H1 (cell line): Measurements from ENCODE around the gene TSPAN9. TPM values are rescaled to one million over a fixed set of nuclear protein-coding genes. Genes with fewer than 3 reads are reported as not detected.

Experiments used
- CTCF ChIA-PET: fragments of 300-600 bp; sonication (Branson Sonifier 250); formaldehyde crosslinking; loops from one replicate; lab custom pipeline; 2021; ENCODE audit not compliant: partially characterized antibody; lab: Charles Lee
- POLR2A ChIA-PET: fragments of 300-600 bp; sonication (Branson Sonifier 250); formaldehyde crosslinking; loops from one replicate; lab custom pipeline; 2021; ENCODE audit warnings: inconsistent platforms; ENCODE audit not compliant: partially characterized antibody; lab: Charles Lee
- DNase-seq, 2 experiments: peaks; one replicate each; pipeline versions ENCODE4 v3.0.0 to v3.0.0-alpha.2; 2010 to 2022; ENCODE audit warnings: low spot score in 2 of 2, low read depth in 1 of 2, mixed read lengths in 1 of 2
- FAIRE-seq: peaks from 2 replicates; lab custom pipeline; 2011; peaks lifted over from hg19 to GRCh38; lab: Jason Lieb, UNC
- H2AFZ ChIP-seq: 2 replicates; pipeline ENCODE4 v1.8.1; 2012; ENCODE audit warnings: low read length, inconsistent platforms
- H2AK5ac ChIP-seq: 2 replicates; pipeline ENCODE4 v1.6.1; 2013; ENCODE audit warnings: low read depth, low read length
- H2BK120ac ChIP-seq: replicated peaks from 2 replicates; pipeline ENCODE3; 2013; ENCODE audit warnings: low read depth, low read length, inconsistent platforms
- H2BK12ac ChIP-seq: 2 replicates; pipeline ENCODE4 v1.6.1; 2013; ENCODE audit warnings: low read depth, low read length
- H2BK15ac ChIP-seq: 2 replicates; pipeline ENCODE4 v1.6.1; 2013; ENCODE audit warnings: low read length
- H2BK20ac ChIP-seq: 2 replicates; pipeline ENCODE4 v1.6.1; 2013; ENCODE audit warnings: low read length
- H2BK5ac ChIP-seq: 2 replicates; pipeline ENCODE4 v1.6.1; 2013; ENCODE audit warnings: low read depth, low read length
- H3K14ac ChIP-seq: 2 replicates; pipeline ENCODE4 v1.6.1; 2013; ENCODE audit warnings: inconsistent platforms; ENCODE audit not compliant: insufficient read length
- H3K18ac ChIP-seq: 2 replicates; pipeline ENCODE4 v1.6.1; 2013; ENCODE audit warnings: low read length; ENCODE audit errors: extremely low read depth
- H3K23ac ChIP-seq: 2 replicates; pipeline ENCODE4 v1.6.1; 2013; ENCODE audit warnings: inconsistent platforms; ENCODE audit not compliant: insufficient read length
- H3K23me2 ChIP-seq: 2 replicates; pipeline ENCODE4 v1.6.1; 2013; ENCODE audit warnings: low read depth, low read length
- H3K27ac ChIP-seq: 2 replicates; pipeline ENCODE4 v1.6.1; 2011; ENCODE audit warnings: low read depth, low read length, inconsistent platforms
- H3K27me3 ChIP-seq, 4 experiments: replicated peaks in 1 of 4; 1 replicate in 1 of 4; 2 replicates in 3 of 4; pipeline versions ENCODE4 v1.6.1 to v1.8.1; 2011 to 2013; ENCODE audit warnings: low read length in 3 of 4, mild to moderate bottlenecking in 3 of 4, inconsistent platforms in 2 of 4, mixed read lengths in 2 of 4, moderate library complexity in 1 of 4; ENCODE audit not compliant: control insufficient read depth in 3 of 4, insufficient read depth in 3 of 4; ENCODE audit errors: extremely low read depth in 1 of 4
- H3K36me3 ChIP-seq, 4 experiments: 2 replicates each; pipeline versions ENCODE4 v1.6.1 to v1.8.1; 2011 to 2013; ENCODE audit warnings: mild to moderate bottlenecking in 4 of 4, low read length in 3 of 4, moderate library complexity in 2 of 4, control low read depth in 1 of 4, inconsistent platforms in 1 of 4; ENCODE audit not compliant: insufficient read depth in 4 of 4, control insufficient read depth in 2 of 4
- H3K4ac ChIP-seq: replicated peaks from 2 replicates; pipeline ENCODE3; 2013; ENCODE audit warnings: low read length, low read depth, mixed read lengths, inconsistent platforms; ENCODE audit not compliant: insufficient read length
- H3K4me1 ChIP-seq, 4 experiments: replicated peaks in 1 of 4; 1 replicate in 1 of 4; 2 replicates in 3 of 4; pipeline versions ENCODE4 v1.6.1 to v1.8.1; 2011 to 2013; ENCODE audit warnings: low read length in 3 of 4, inconsistent platforms in 2 of 4, mixed read lengths in 1 of 4; ENCODE audit not compliant: insufficient read depth in 4 of 4, control insufficient read depth in 3 of 4
- H3K4me2 ChIP-seq, 2 experiments: 2 replicates each; pipeline versions ENCODE4 v1.6.1 to v1.8.1; 2011 to 2013; ENCODE audit warnings: low read depth in 2 of 2, low read length in 2 of 2, control low read depth in 1 of 2, inconsistent platforms in 1 of 2, mild to moderate bottlenecking in 1 of 2; ENCODE audit not compliant: insufficient read depth in 1 of 2
- H3K4me3 ChIP-seq, 4 experiments: fragments of 200-600, 300-600 bp in 1 of 4; sonication (generic), shearing (Covaris generic), sonication (Bioruptor Twin) in 1 of 4; 2 replicates each; pipeline versions ENCODE4 v1.5.1 to v1.8.1; 2011 to 2016; ENCODE audit warnings: low read length in 4 of 4, low read depth in 3 of 4, control low read depth in 2 of 4, inconsistent platforms in 2 of 4, mild to moderate bottlenecking in 2 of 4, mixed read lengths in 1 of 4, moderate library complexity in 1 of 4; ENCODE audit not compliant: insufficient read depth in 2 of 4; ENCODE audit errors: extremely low read depth in 1 of 4
- H3K56ac ChIP-seq: replicated peaks from 2 replicates; pipeline ENCODE3; 2013; ENCODE audit warnings: low read depth, mild to moderate bottlenecking, mixed read lengths, low read length, inconsistent platforms; ENCODE audit not compliant: insufficient read length
- H3K79me1 ChIP-seq: 2 replicates; pipeline ENCODE4 v1.6.1; 2013; ENCODE audit warnings: low read depth, low read length, control low read depth
- H3K79me2 ChIP-seq, 2 experiments: 2 replicates each; pipeline versions ENCODE4 v1.6.1 to v1.8.1; 2012 to 2013; ENCODE audit warnings: low read length in 2 of 2, mild to moderate bottlenecking in 2 of 2, inconsistent platforms in 1 of 2; ENCODE audit not compliant: insufficient read depth in 2 of 2, control insufficient read depth in 1 of 2
- H3K9ac ChIP-seq, 4 experiments: replicated peaks in 1 of 4; 1 replicate in 1 of 4; 2 replicates in 3 of 4; pipeline versions ENCODE4 v1.6.1 to v1.8.1; 2011 to 2013; ENCODE audit warnings: low read depth in 3 of 4, low read length in 3 of 4, control low read depth in 2 of 4, mild to moderate bottlenecking in 2 of 4, moderate library complexity in 2 of 4, inconsistent platforms in 1 of 4; ENCODE audit errors: extremely low read depth in 1 of 4
- H3K9me3 ChIP-seq, 2 experiments: 2 replicates each; pipeline versions ENCODE4 v1.6.1 to v1.8.1; 2012 to 2013; ENCODE audit warnings: mild to moderate bottlenecking in 2 of 2, moderate library complexity in 2 of 2, control low read depth in 1 of 2, inconsistent platforms in 1 of 2, low read depth in 1 of 2, low read length in 1 of 2, mixed read lengths in 1 of 2; ENCODE audit not compliant: insufficient read depth in 2 of 2
- H4K20me1 ChIP-seq, 2 experiments: replicated peaks in 1 of 2; 2 replicates each; pipeline versions ENCODE3 to v1.8.1; 2011 to 2013; ENCODE audit warnings: inconsistent platforms in 2 of 2, low read length in 2 of 2, mild to moderate bottlenecking in 1 of 2; ENCODE audit not compliant: insufficient read depth in 2 of 2, control insufficient read depth in 1 of 2
- H4K5ac ChIP-seq: 2 replicates; pipeline ENCODE4 v1.6.1; 2013; ENCODE audit warnings: low read length, low read depth, mixed read lengths, inconsistent platforms; ENCODE audit not compliant: insufficient read length
- H4K8ac ChIP-seq: 2 replicates; pipeline ENCODE4 v1.8.0; 2013; ENCODE audit warnings: mild to moderate bottlenecking, moderate library complexity, low read length, inconsistent platforms; ENCODE audit not compliant: insufficient read depth; ENCODE audit errors: extremely low read depth
- H4K91ac ChIP-seq: replicated peaks from 2 replicates; pipeline ENCODE3; 2013; ENCODE audit warnings: low read length, mixed read lengths, inconsistent platforms; ENCODE audit not compliant: insufficient read length
- BACH1 ChIP-seq: IDR thresholded peaks from 2 replicates; pipeline ENCODE4 v1.6.1; 2012; ENCODE audit warnings: low read length, improper control_type of control experiment
- BCL11A ChIP-seq, 2 experiments: IDR thresholded peaks; one replicate each; pipeline ENCODE4 v1.6.1; 2011; ENCODE audit warnings: low read depth in 2 of 2, low read length in 2 of 2, mild to moderate bottlenecking in 2 of 2
- CHD2 ChIP-seq: IDR thresholded peaks from 2 replicates; pipeline ENCODE4 v1.6.1; 2012; ENCODE audit warnings: low read length, improper control_type of control experiment
- CREB1 ChIP-seq: IDR thresholded peaks from 2 replicates; pipeline ENCODE4 v1.6.1; 2012; ENCODE audit warnings: inconsistent platforms
- CTCF ChIP-seq, 3 experiments: IDR thresholded peaks; 1 replicate in 2 of 3; 2 replicates in 1 of 3; pipeline versions ENCODE4 v1.5.1 to v1.6.1; 2011; ENCODE audit warnings: low read length in 3 of 3, mild to moderate bottlenecking in 3 of 3, inconsistent platforms in 2 of 3, low read depth in 1 of 3, moderate library complexity in 1 of 3; ENCODE audit not compliant: insufficient read depth in 1 of 3; ENCODE audit errors: control extremely low read depth in 1 of 3
- GABPA ChIP-seq: IDR thresholded peaks from 2 replicates; pipeline ENCODE4 v1.6.1; 2011; ENCODE audit warnings: mild to moderate bottlenecking, low read length, moderate library complexity, borderline replicate concordance; ENCODE audit not compliant: insufficient read depth
- JUND ChIP-seq: IDR thresholded peaks from 2 replicates; pipeline ENCODE4 v1.6.1; 2011; ENCODE audit warnings: mild to moderate bottlenecking, improper control_type of control experiment, low read length
- RAD21 ChIP-seq, 2 experiments: IDR thresholded peaks in 1 of 2; conservative IDR thresholded peaks in 1 of 2; 2 replicates each; pipeline ENCODE4 v1.6.1; 2011; ENCODE audit warnings: low read depth in 2 of 2, low read length in 2 of 2, improper control_type of control experiment in 1 of 2, inconsistent platforms in 1 of 2, mild to moderate bottlenecking in 1 of 2, moderate library complexity in 1 of 2
- RBBP5 ChIP-seq: IDR thresholded peaks from 2 replicates; pipeline ENCODE4 v1.7.1; 2012; ENCODE audit warnings: low read depth, mild to moderate bottlenecking, inconsistent platforms, low read length, moderate library complexity, borderline replicate concordance
- TCF12 ChIP-seq: IDR thresholded peaks from 2 replicates; pipeline ENCODE4 v1.6.1; 2011; ENCODE audit warnings: low read depth, mild to moderate bottlenecking, low read length
- WGBS, 2 experiments: shearing (Covaris generic) in 1 of 2; methylation state at CpG; one replicate each; pipeline versions ENCODE4 v1.1.6 to v1.1.7; 2013 to 2015; ENCODE audit warnings: low lambda C conversion rate in 2 of 2, mixed read lengths in 2 of 2, inconsistent platforms in 1 of 2, low coverage in 1 of 2, missing lambda C conversion rate in 1 of 2; ENCODE audit not compliant: insufficient replicate concordance in 2 of 2, insufficient coverage in 1 of 2, insufficient read length in 1 of 2; ENCODE audit errors: extremely low coverage in 1 of 2, missing lambda C conversion rate in 1 of 2; 5-methylcytosine and 5-hydroxymethylcytosine counted together
- polyA plus RNA-seq, 7 experiments: library from polyadenylated mRNA; depleted of rRNA in 3 of 7; stranded (reverse) in 5 of 7; unstranded in 2 of 7; fragments of >200 nt in 5 of 7; fragments of 200-250 nt in 2 of 7; gene quantifications; 1 replicate in 5 of 7; 2 replicates in 1 of 7; 4 replicates in 1 of 7; pipeline versions ENCODE4 v1.2.1 to v1.2.3, GENCODE V29; 2011 to 2013; ENCODE audit warnings: missing spikeins in 2 of 7, mixed read lengths in 2 of 7
- total RNA-seq: library from RNA; stranded (reverse); fragmentation: NEBNext Ultra II Directional; extraction: Animal tissue kit (Norgen Biotek cat#: 25700); gene quantifications from 2 replicates; pipeline ENCODE4 v1.2.1, GENCODE V29; 2021

Gene TSPAN9
- total and polyA plus RNA-seq, 2 of the 8 experiments (the other 6 are each of a cell fraction or from before 2014, with no cell fraction given): 11.5 to 29.1 TPM

DNA sequence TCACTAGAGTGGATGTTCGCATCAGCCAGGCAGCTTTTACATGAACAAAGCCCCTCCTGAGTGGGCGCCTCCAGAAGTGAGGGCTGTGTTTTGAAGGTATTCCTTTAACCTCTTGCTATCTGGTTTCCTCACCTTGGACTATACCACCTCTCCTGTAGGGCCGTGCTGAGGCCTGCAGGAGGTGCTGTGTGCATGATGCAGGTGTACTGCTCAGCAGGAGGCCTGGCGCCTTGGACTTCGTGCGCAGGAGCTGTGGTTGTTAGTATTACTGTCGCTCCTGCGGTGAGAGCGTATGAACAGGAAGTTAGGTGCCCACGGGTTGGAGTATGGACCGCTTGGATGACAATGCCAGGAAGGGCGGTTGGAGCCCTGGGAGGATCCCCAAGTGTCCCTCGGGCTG, 130.7 kb downstream of the TSPAN9 start:
- Histone ChIP-seq H2BK5ac (no peak overlapping the region), H3K56ac (no peak overlapping the region), H3K4me2 (no peak overlapping the region), H4K91ac (no peak overlapping the region), H2AK5ac (no peak overlapping the region), H2AFZ (no peak overlapping the region), H4K8ac (peak overlapping the region; percentile 16; the same call in 1 of the 2 replicates), H2BK120ac (no peak overlapping the region), H3K79me2 (no peaks in the 10 kb centered on the region), H3K36me3 (no peaks in the 10 kb centered on the region), H3K18ac (no peak overlapping the region), H3K9ac (no peak overlapping the region), H3K23me2 (no peaks in the 10 kb centered on the region), H3K4me3 (no peak overlapping the region), H4K5ac (no peak overlapping the region), H3K27ac (no peak overlapping the region), H3K4me1 (peaks cover 0 to 11% (median 5%) of the 10 kb centered on the region in 4 experiments; a peak in 6 of 7 replicates), H2BK12ac (no peak overlapping the region), H3K9me3 (no peaks in the 10 kb centered on the region), H3K23ac (no peak overlapping the region), H4K20me1 (peaks cover 0 to 2% of the 10 kb centered on the region in 2 experiments), H2BK15ac (no peak overlapping the region), H3K4ac (no peak overlapping the region), H3K79me1 (no peaks in the 10 kb centered on the region; the same call in 1 of the 2 replicates), H3K14ac (no peak overlapping the region), H2BK20ac (no peak overlapping the region), H3K27me3 (0 out of 7 replicates have a peak, but pooled peaks cover 0 to 3% (median 0%) of the 10 kb centered on the region in 4 experiments)
- CTCF ChIA-PET: interaction anchor here (0.6 to 24.7 kb wide), 54 partner anchors 10 to 425 kb away, joined by 3 to 448 read pairs (median 5); no protein-coding TSS in a partner anchor
- 58% methylated on average over 13 of the region's 13 CpGs; no CpG with 5 or more reads in 1 of the 2 experiments for WGBS, 2 experiments
- peak; percentile 85 for FAIRE-seq
- POLR2A ChIA-PET: interaction anchor here (0.6 to 1.3 kb wide), 5 partner anchors 24 to 759 kb away, joined by 3 to 5 read pairs (median 4); no protein-coding TSS in a partner anchor
- peak in 1 of 2 experiments; percentile 86 for DNase-seq
- TF ChIP-seq CHD2 (0 out of 2 replicates have a peak, but pooled peaks have one; percentile 44), BACH1 (0 out of 2 replicates have a peak, but pooled peaks have one; percentile 34), GABPA (peak; percentile 14; the same call in 1 of the 2 replicates), CREB1 (peak; percentile 65; the same call in 1 of the 2 replicates), BCL11A (IDR thresholded peaks at IDR 0.05; ENCODE audit: low read depth in 2 of 2, low read length in 2 of 2) (no peak), RAD21 (IDR thresholded peaks at IDR 0.05 in 1 of 2, conservative IDR thresholded peaks at IDR 0.05 in 1 of 2; ENCODE audit: low read depth in 2 of 2, low read length in 2 of 2) (peak; percentile 93 to 94), JUND (peak; percentile 64), CTCF (IDR thresholded peaks at IDR 0.05; ENCODE audit: control extremely low read depth in 1 of 3, insufficient read depth in 1 of 3, low read depth in 1 of 3, low read length in 3 of 3) (peak; percentile 94 to 99 (median 97)), RBBP5 (0 out of 2 replicates have a peak, but pooled peaks have one; percentile 26), TCF12 (peak; percentile 32; the same call in 1 of the 2 replicates)
